HEK293 (cell line): Measurements from ENCODE around the gene GPR160.
A peak's percentile ranks its signal among the peaks of the same experiment; 100 is the strongest.

Source experiments
- AEBP2 ChIP-seq: fragments of 450-650 bp; formaldehyde crosslinking; IDR thresholded peaks from 2 replicates; pipeline ENCODE4 v1.5.1; 2016; ENCODE audit warnings: missing biosample characterization, missing genetic modification characterization, borderline replicate concordance
- BCL11A ChIP-seq: fragments of 450-650 bp; formaldehyde crosslinking; IDR thresholded peaks from 2 replicates; pipeline ENCODE4 v1.5.1; 2016; ENCODE audit warnings: low read depth, missing biosample characterization, missing genetic modification characterization
- EGR2 ChIP-seq: fragments of 450-650 bp; formaldehyde crosslinking; IDR thresholded peaks from 2 replicates; pipeline ENCODE4 v1.5.1; 2016; ENCODE audit warnings: low read depth, missing biosample characterization, missing genetic modification characterization
- KLF16 ChIP-seq: fragments of 450-650 bp; formaldehyde crosslinking; IDR thresholded peaks from 2 replicates; pipeline ENCODE4 v1.5.1; 2017; ENCODE audit warnings: missing biosample characterization, missing genetic modification characterization
- KLF17 ChIP-seq: fragments of 450-650 bp; formaldehyde crosslinking; IDR thresholded peaks from 2 replicates; pipeline ENCODE4 v1.5.1; 2016; ENCODE audit warnings: missing biosample characterization, missing genetic modification characterization
- KLF8 ChIP-seq: fragments of 450-650 bp; formaldehyde crosslinking; IDR thresholded peaks from 2 replicates; pipeline ENCODE4 v1.5.1; 2016; ENCODE audit warnings: missing biosample characterization, missing genetic modification characterization
- PBX3 ChIP-seq: sonication (generic); formaldehyde crosslinking; IDR thresholded peaks from 2 replicates; pipeline ENCODE4 v1.8.1; 2022; ENCODE audit warnings: mild to moderate bottlenecking, moderate library complexity, missing genetic modification reagents
- PRDM4 ChIP-seq: fragments of 450-650 bp; formaldehyde crosslinking; IDR thresholded peaks from 2 replicates; pipeline ENCODE4 v1.5.1; 2017; ENCODE audit warnings: missing biosample characterization, missing genetic modification characterization
- REST ChIP-seq: fragments of 450-650 bp; formaldehyde crosslinking; IDR thresholded peaks from 2 replicates; pipeline ENCODE4 v1.5.1; 2016; ENCODE audit warnings: missing biosample characterization, missing genetic modification characterization
- SALL2 ChIP-seq: fragments of 450-650 bp; formaldehyde crosslinking; IDR thresholded peaks from 2 replicates; pipeline ENCODE4 v1.5.0; 2017; ENCODE audit warnings: missing biosample characterization, mild to moderate bottlenecking, missing genetic modification characterization, borderline replicate concordance
- ZBTB6 ChIP-seq: fragments of 450-650 bp; formaldehyde crosslinking; IDR thresholded peaks from 2 replicates; pipeline ENCODE4 v1.5.1; 2017; ENCODE audit warnings: missing biosample characterization, missing genetic modification characterization
- ZFHX2 ChIP-seq: fragments of 450-650 bp; formaldehyde crosslinking; conservative IDR thresholded peaks from 2 replicates; pipeline ENCODE4 v1.5.1; 2016; ENCODE audit warnings: missing biosample characterization, missing genetic modification characterization
- ZNF112 ChIP-seq: fragments of 450-650 bp; formaldehyde crosslinking; IDR thresholded peaks from 2 replicates; pipeline ENCODE4 v1.5.0; 2017; ENCODE audit warnings: missing biosample characterization, missing genetic modification characterization
- ZNF138 ChIP-seq: fragments of 450-650 bp; formaldehyde crosslinking; IDR thresholded peaks from 2 replicates; pipeline ENCODE4 v1.5.1; 2016; ENCODE audit warnings: missing biosample characterization, missing genetic modification characterization, borderline replicate concordance
- ZNF146 ChIP-seq: fragments of 450-650 bp; formaldehyde crosslinking; IDR thresholded peaks from 2 replicates; pipeline ENCODE4 v1.5.1; 2016; ENCODE audit warnings: missing biosample characterization, missing genetic modification characterization
- ZNF266 ChIP-seq: fragments of 450-650 bp; formaldehyde crosslinking; IDR thresholded peaks from 2 replicates; pipeline ENCODE4 v1.5.1; 2016; ENCODE audit warnings: missing biosample characterization, missing genetic modification characterization, low read depth
- ZNF350 ChIP-seq: fragments of 450-650 bp; formaldehyde crosslinking; IDR thresholded peaks from 2 replicates; pipeline ENCODE4 v1.5.0; 2017; ENCODE audit warnings: missing biosample characterization, mild to moderate bottlenecking, missing genetic modification characterization
- ZNF354C ChIP-seq: fragments of 450-650 bp; formaldehyde crosslinking; IDR thresholded peaks from 2 replicates; pipeline ENCODE4 v1.5.1; 2016; ENCODE audit warnings: missing biosample characterization, missing genetic modification characterization, low read depth, borderline replicate concordance
- ZNF362 ChIP-seq: fragments of 450-650 bp; formaldehyde crosslinking; IDR thresholded peaks from 2 replicates; pipeline ENCODE4 v1.5.1; 2016; ENCODE audit warnings: missing biosample characterization, missing genetic modification characterization
- ZNF48 ChIP-seq: fragments of 450-650 bp; formaldehyde crosslinking; IDR thresholded peaks from 2 replicates; pipeline ENCODE4 v1.5.1; 2016; ENCODE audit warnings: missing biosample characterization, missing genetic modification characterization
- ZNF501 ChIP-seq: fragments of 450-650 bp; formaldehyde crosslinking; IDR thresholded peaks from 2 replicates; pipeline ENCODE4 v1.5.1; 2016; ENCODE audit warnings: missing biosample characterization, missing genetic modification characterization
- ZNF521 ChIP-seq: fragments of 450-650 bp; formaldehyde crosslinking; IDR thresholded peaks from 2 replicates; pipeline ENCODE4 v1.5.1; 2017; ENCODE audit warnings: missing biosample characterization, mild to moderate bottlenecking, missing genetic modification characterization
- ZNF639 ChIP-seq: fragments of 450-650 bp; formaldehyde crosslinking; IDR thresholded peaks from 2 replicates; pipeline ENCODE4 v1.5.1; 2016; ENCODE audit warnings: missing biosample characterization, missing genetic modification characterization
- ZXDB ChIP-seq: fragments of 450-650 bp; formaldehyde crosslinking; IDR thresholded peaks from 2 replicates; pipeline ENCODE4 v1.5.1; 2016; ENCODE audit warnings: missing biosample characterization, missing genetic modification characterization

The GPR160 gene

GRCh38 chr3:170037463-170038433 lies at the start of gene GPR160 (continued):
- TF ChIP-seq ZNF48 (no peak), ZBTB6 (no peak), KLF17 (tag by site-specific recombination) (0 out of 2 replicates have a peak, but pooled peaks have one; percentile 51), ZNF146 (tag by site-specific recombination) (no peak), EGR2 (tag by site-specific recombination) (no peak), ZFHX2 (tag by site-specific recombination) (peak; percentile 55), AEBP2 (tag by site-specific recombination) (no peak), PBX3 (no peak), ZNF639 (tag by site-specific recombination) (no peak; the same call in 1 of the 2 replicates), KLF16 (tag by site-specific recombination) (no peak), BCL11A (no peak), ZNF112 (no peak), REST (no peak), ZNF266 (tag by site-specific recombination) (no peak), ZNF138 (no peak), ZNF354C (tag by site-specific recombination) (no peak), ZNF501 (tag by site-specific recombination) (peak; percentile 43; the same call in 1 of the 2 replicates), SALL2 (tag by site-specific recombination) (no peak), KLF8 (tag by site-specific recombination) (no peak), ZNF350 (tag by site-specific recombination) (no peak), PRDM4 (no peak), ZNF521 (no peak), ZNF362 (tag by site-specific recombination) (no peak), ZXDB (tag by site-specific recombination) (0 out of 2 replicates have a peak, but pooled peaks have one; percentile 32)
